Measurements from ENCODE around the gene PFN3. TPM values are rescaled to one million over a fixed set of nuclear protein-coding genes. Genes with fewer than 3 reads are reported as not detected.

Gene PFN3, protein sequence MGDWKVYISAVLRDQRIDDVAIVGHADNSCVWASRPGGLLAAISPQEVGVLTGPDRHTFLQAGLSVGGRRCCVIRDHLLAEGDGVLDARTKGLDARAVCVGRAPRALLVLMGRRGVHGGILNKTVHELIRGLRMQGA
- polyA plus RNA-seq (not detected in 3 replicates), polyA minus RNA-seq (not detected in 3 replicates)
- polyA plus RNA-seq (2011; ENCODE audit: low read depth), result not detected
- not detected in 2 replicates for polyA plus RNA-seq (2011; cell fraction: cytosol; rRNA removed)
- not detected in 2 replicates for polyA plus RNA-seq (2011; cell fraction: nucleus; rRNA removed)
- polyA plus RNA-seq (2012; ENCODE audit: low replicate concordance), result not detected in 2 replicates
- polyA minus RNA-seq (2011; cell fraction: cytosol; rRNA and poly(A)+ RNA removed), result not detected
- polyA minus RNA-seq (2011; cell fraction: nucleus; rRNA and poly(A)+ RNA removed), result not detected in 2 replicates

DNA sequence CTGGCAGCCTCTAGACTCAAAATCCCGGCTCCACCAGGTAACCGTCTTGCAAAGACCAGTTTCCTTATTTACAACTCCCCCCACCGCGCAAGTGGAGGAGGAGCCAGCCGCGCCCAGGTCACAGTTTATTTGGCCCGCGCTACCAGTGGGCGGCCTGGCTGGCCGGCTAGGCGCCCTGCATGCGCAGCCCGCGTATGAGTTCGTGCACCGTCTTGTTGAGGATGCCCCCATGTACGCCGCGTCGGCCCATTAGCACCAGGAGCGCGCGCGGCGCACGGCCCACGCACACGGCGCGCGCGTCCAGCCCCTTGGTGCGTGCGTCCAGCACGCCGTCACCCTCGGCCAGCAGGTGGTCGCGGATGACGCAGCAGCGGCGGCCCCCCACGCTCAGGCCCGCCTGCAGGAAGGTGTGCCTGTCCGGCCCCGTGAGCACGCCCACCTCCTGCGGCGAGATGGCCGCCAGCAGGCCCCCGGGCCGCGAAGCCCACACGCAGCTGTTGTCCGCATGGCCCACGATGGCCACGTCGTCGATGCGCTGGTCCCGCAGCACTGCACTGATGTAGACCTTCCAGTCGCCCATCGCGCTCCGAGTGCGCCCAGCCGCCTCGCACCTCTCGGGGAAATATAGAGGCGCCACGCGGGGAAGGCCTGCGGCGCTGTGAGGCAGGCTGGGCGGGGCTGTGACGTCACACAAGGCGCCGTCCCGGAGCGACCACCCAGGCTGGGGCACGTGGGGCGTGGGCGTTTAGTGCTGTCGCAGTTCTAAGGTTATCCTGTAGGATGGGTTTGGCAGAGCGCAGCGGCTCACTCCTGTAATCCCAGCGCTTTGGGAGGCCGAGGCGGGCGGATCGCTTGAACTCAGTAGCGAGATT is at the start of gene PFN3:
Gene PFN3, minus strand, starts transcription at position 665 of the 872 bp plus-strand sequence. Its CDS starts 85 bp downstream, at position 580.
- no peak within 1 kb of the TSS for H2AFZ ChIP-seq (ENCODE audit: control insufficient read depth, low read length)
- dilution Hi-C loops (cut with MboI; ENCODE audit: extremely low pct_ligation_motif_present, low sequenced_read_pairs), result no loop called here
- no peak for DNase-seq (ENCODE audit: low read depth, low spot score)
- H3K4me2 ChIP-seq (ENCODE audit: control insufficient read depth, extremely low read depth, insufficient read depth, low read depth, low read length), result no peak within 1 kb of the TSS
- no peak within 1 kb of the TSS for H3K27ac ChIP-seq (ENCODE audit: control insufficient read depth, insufficient read depth, low read length)
- H3K36me3 ChIP-seq (ENCODE audit: control insufficient read depth in 2 of 2, extremely low read depth in 1 of 2, insufficient read depth in 2 of 2, low read length in 2 of 2), result no peaks in the 10 kb centered on the region
- no peaks in the 10 kb centered on the region for H3K79me2 ChIP-seq (ENCODE audit: control insufficient read depth, insufficient read depth, low read length)
- no peaks in the 10 kb centered on the region for H3K9me3 ChIP-seq (ENCODE audit: control insufficient read depth, low read depth, low read length)
- H3K4me3 ChIP-seq (ENCODE audit: control insufficient read depth in 2 of 3, extremely low read depth in 1 of 3, insufficient read depth in 2 of 3, low read depth in 1 of 3, low read length in 3 of 3), result no peak within 1 kb of the TSS
- FAIRE-seq, result no peak
- no peaks in the 10 kb centered on the region for H3K27me3 ChIP-seq (ENCODE audit: control insufficient read depth, extremely low read depth, insufficient read depth, low read length)
- H4K20me1 ChIP-seq (ENCODE audit: control insufficient read depth, extremely low read depth, insufficient read depth, low read length), result no peaks in the 10 kb centered on the region
- no peaks in the 10 kb centered on the region for H3K9me1 ChIP-seq (ENCODE audit: control insufficient read depth, extremely low read depth, insufficient read depth, low read length)
- H3K4me1 ChIP-seq (ENCODE audit: control insufficient read depth, extremely low read depth, insufficient read depth, low read length), result peaks cover 11% of the 10 kb centered on the region
- no peak within 1 kb of the TSS for H3K9ac ChIP-seq (ENCODE audit: control insufficient read depth, extremely low read depth, insufficient read depth, low read length)
- no peak for TF ChIP-seq EZH2 (IDR thresholded peaks at IDR 0.05; ENCODE audit: low read length)
- TF ChIP-seq, protein P1, sequence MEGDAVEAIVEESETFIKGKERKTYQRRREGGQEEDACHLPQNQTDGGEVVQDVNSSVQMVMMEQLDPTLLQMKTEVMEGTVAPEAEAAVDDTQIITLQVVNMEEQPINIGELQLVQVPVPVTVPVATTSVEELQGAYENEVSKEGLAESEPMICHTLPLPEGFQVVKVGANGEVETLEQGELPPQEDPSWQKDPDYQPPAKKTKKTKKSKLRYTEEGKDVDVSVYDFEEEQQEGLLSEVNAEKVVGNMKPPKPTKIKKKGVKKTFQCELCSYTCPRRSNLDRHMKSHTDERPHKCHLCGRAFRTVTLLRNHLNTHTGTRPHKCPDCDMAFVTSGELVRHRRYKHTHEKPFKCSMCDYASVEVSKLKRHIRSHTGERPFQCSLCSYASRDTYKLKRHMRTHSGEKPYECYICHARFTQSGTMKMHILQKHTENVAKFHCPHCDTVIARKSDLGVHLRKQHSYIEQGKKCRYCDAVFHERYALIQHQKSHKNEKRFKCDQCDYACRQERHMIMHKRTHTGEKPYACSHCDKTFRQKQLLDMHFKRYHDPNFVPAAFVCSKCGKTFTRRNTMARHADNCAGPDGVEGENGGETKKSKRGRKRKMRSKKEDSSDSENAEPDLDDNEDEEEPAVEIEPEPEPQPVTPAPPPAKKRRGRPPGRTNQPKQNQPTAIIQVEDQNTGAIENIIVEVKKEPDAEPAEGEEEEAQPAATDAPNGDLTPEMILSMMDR (optimal IDR thresholded peaks at IDR 0.05 in 1 of 3, IDR thresholded peaks at IDR 0.05 in 1 of 3, conservative IDR thresholded peaks at IDR 0.05 in 1 of 3; ENCODE audit: extremely low read depth in 1 of 3, insufficient read depth in 2 of 3, low read length in 3 of 3), result no peak

DNA sequence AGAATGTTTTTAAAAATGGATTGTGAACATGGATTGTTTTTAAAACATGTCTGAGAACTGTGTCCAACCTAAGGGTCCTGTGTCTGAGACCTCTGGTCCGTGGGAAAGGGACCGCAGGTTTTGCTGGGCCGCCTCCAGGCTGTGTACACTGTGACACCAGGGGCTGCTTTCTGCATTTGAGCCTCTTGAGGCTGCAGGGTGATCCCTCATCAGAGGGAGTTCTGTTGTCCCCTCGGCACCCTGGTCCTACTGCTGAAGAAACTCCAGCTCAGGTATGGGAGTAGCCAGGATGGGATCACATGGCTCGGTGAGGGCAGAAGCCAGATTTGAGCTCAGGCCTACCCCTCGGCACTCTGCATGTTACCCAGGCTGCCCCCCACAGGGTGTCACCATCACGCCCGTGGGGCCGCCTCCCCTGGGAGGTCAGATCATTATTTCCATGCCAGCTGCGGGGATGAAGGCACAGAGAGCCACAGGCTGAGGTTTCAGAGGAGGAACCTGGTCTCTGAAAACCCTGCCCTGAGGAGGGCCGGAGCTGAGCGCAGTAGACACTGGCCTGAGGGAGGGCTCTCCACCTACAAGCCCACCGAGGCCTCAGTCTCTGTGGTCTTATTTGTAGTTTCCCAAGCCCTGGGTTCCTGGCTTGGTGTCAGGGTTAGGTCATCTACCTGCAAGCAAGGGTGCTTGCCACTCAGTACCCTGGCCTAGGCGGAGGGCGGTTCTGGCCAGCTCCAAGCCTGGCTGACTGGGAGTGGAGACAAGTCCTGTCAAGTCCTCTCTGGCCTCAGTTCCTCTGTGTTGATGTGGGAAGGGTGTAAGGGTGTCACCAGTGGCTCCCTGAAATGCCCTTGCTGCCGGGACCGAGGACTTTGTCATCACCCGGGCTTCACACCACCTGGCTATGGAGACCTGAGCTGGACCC is 48.9 kb upstream of the PFN3 start:
- dilution Hi-C loops (cut with MboI; ENCODE audit: extremely low pct_ligation_motif_present, low sequenced_read_pairs), result no loop called here
- H3K9me1 ChIP-seq (ENCODE audit: control insufficient read depth, extremely low read depth, insufficient read depth, low read length), result no peaks in the 10 kb centered on the region
- DNase-seq (ENCODE audit: low read depth, low spot score), result no peak

More for the DNA sequence above, 48.9 kb upstream of the PFN3 start:
- no peak overlapping the region for H3K27ac ChIP-seq (ENCODE audit: control insufficient read depth, insufficient read depth, low read length)
- H3K9me3 ChIP-seq (ENCODE audit: control insufficient read depth, low read depth, low read length), result no peaks in the 10 kb centered on the region
- H3K4me1 ChIP-seq (ENCODE audit: control insufficient read depth, extremely low read depth, insufficient read depth, low read length), result peaks cover 49% of the 10 kb centered on the region
- peaks cover 0 to 2% of the 10 kb centered on the region in 2 experiments for H3K36me3 ChIP-seq (ENCODE audit: control insufficient read depth in 2 of 2, extremely low read depth in 1 of 2, insufficient read depth in 2 of 2, low read length in 2 of 2)
- peak overlapping the region; percentile 35 for H3K4me2 ChIP-seq (ENCODE audit: control insufficient read depth, extremely low read depth, insufficient read depth, low read depth, low read length)
- H3K27me3 ChIP-seq (ENCODE audit: control insufficient read depth, extremely low read depth, insufficient read depth, low read length), result no peaks in the 10 kb centered on the region
- H2AFZ ChIP-seq (ENCODE audit: control insufficient read depth, low read length), result no peak overlapping the region
- no peak overlapping the region for H3K4me3 ChIP-seq (ENCODE audit: control insufficient read depth in 2 of 3, extremely low read depth in 1 of 3, insufficient read depth in 2 of 3, low read depth in 1 of 3, low read length in 3 of 3)
- H3K9ac ChIP-seq (ENCODE audit: control insufficient read depth, extremely low read depth, insufficient read depth, low read length), result no peak overlapping the region
- no peaks in the 10 kb centered on the region for H3K79me2 ChIP-seq (ENCODE audit: control insufficient read depth, insufficient read depth, low read length)
- no peak for TF ChIP-seq EZH2 (IDR thresholded peaks at IDR 0.05; ENCODE audit: low read length)
- FAIRE-seq, result peak; percentile 53
- H4K20me1 ChIP-seq (ENCODE audit: control insufficient read depth, extremely low read depth, insufficient read depth, low read length), result no peaks in the 10 kb centered on the region

Measured in keratinocyte (primary cell).